Body of pancreas (tissue), 4 donors: ENCODE measurements around the gene FURIN.

ENCODE experiments used
- POLR2A ChIP-seq, 3 donors: fragments of 450-650 bp; IDR thresholded peaks; one replicate each; pipeline ENCODE4 v1.6.1; 2016; ENCODE audit warnings: antibody characterized with exemption in 3 of 3, mild to moderate bottlenecking in 2 of 3
- TF ChIP-seq, protein P1 (sequence below), 7 experiments: fragments of 450-650 bp in 4 of 7; fragments of 200-600 bp in 3 of 7; sonication (generic) in 3 of 7; IDR thresholded peaks; one replicate each; pipeline ENCODE4 v1.5.1; 2016 to 2019; ENCODE audit warnings: antibody characterized with exemption in 7 of 7

DNA sequence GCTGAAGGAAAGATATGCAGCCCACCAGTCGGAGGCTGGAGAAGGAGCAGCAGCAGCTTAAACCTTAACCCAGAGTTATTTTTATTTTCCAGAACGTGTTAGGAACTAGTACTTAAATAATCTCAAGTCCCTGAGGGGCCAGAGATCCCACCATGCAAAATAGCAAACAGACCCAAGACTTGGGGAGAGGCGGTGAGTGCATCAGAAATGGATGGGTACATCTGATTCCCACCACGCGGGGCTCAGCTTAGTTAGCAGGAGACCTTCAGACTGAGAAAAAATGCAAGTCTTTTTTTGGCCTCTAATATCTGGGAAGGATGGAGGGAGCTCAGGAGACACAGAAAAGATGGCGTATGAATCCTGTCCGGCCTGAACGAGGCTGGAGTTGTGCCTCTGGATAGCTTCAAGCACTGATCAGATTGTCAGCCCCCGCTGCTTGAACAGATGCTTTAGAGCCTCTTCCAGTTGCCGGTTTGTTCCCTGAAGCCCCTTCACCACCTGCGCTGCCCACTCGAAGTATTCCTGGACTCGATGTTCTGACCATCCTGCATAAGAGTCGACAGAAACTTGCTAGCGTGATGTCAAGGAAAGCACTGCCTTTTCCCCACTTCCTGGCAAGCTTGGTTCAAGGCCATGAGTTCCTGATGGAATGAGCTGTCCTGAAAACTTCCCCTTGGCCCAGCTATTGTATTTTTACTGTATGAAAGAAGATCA lies 62.6 kb downstream of the FURIN start:
- TF ChIP-seq POLR2A (IDR thresholded peaks at IDR 0.05): no peak
- TF ChIP-seq, protein P1, sequence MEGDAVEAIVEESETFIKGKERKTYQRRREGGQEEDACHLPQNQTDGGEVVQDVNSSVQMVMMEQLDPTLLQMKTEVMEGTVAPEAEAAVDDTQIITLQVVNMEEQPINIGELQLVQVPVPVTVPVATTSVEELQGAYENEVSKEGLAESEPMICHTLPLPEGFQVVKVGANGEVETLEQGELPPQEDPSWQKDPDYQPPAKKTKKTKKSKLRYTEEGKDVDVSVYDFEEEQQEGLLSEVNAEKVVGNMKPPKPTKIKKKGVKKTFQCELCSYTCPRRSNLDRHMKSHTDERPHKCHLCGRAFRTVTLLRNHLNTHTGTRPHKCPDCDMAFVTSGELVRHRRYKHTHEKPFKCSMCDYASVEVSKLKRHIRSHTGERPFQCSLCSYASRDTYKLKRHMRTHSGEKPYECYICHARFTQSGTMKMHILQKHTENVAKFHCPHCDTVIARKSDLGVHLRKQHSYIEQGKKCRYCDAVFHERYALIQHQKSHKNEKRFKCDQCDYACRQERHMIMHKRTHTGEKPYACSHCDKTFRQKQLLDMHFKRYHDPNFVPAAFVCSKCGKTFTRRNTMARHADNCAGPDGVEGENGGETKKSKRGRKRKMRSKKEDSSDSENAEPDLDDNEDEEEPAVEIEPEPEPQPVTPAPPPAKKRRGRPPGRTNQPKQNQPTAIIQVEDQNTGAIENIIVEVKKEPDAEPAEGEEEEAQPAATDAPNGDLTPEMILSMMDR (IDR thresholded peaks at IDR 0.05): no peak
